Measurements from ENCODE around the gene RPTOR. TPM values are rescaled to one million over a fixed set of nuclear protein-coding genes. Genes with fewer than 3 reads are reported as not detected.

Gene RPTOR
- total and polyA plus RNA-seq, 2 donors (not counting 3 experiments of a cell fraction or from before 2014, with no cell fraction given), result 10.7 to 41.8 TPM

DNA sequence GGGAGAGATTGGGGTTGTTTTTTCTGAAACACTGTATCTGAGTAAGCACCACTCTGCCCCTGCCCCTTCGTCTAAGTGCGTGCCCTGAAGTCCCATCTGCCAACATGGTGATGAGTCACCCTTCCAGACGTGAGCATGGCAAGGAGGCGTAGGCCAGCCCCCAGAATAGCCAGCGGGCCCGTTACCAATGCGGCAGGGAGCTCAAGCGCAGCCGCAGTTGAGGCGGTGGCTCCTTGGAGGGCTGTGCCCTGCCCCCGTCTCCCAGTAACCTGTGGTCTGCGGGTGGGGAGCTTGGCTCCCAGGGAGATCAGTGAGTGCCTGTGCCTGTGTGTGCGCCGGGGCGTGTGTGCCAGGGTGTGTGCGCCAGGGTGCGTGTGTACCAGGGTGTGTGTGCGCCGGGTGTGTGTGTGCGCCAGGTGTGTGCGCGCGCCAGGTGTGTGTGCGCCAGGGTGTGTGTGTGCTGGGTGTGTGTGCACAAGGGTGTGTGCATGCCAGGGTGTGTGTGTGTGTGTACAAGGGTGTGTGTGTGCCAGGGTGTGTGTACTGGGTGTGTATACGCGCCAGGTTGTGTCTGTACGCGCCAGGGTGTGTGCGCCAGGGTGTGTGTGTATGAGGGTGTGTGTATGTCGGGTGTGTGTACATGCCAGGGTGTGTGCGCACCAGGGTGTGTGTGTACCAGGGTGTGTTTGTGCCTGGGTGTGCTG is 348.4 kb downstream of the RPTOR start:
- peaks cover 28% of the 10 kb centered on the region for H3K4me1 ChIP-seq (ENCODE audit: control insufficient read depth, extremely low read depth, insufficient read depth, low read length)
- FAIRE-seq (peak; percentile 81), DNase-seq (ENCODE audit: low read depth, low spot score) (peak; percentile 36)
- H3K9me3 ChIP-seq (replicated peaks; ENCODE audit: control insufficient read depth, insufficient read depth, low read length), result no peaks in the 10 kb centered on the region
- ChIA-PET POLR2A (interaction anchor here (0.6 kb wide), 1 partner anchor 18 kb away, joined by 4 read pairs; no protein-coding TSS in a partner anchor), CTCF (interaction anchor here (1.1 to 4.0 kb wide), 8 partner anchors 19 to 698 kb away, joined by 3 to 24 read pairs (median 8); no protein-coding TSS in a partner anchor)
- H3K27ac ChIP-seq (ENCODE audit: insufficient read depth, low read depth, low read length), result peak overlapping the region; percentile 79
- no peak for TF ChIP-seq CTCF (IDR thresholded peaks at IDR 0.05; ENCODE audit: extremely low read depth in 1 of 2, insufficient read depth in 1 of 2, low read depth in 1 of 2, low read length in 2 of 2)
- peak; percentile 49 for TF ChIP-seq FOS (IDR thresholded peaks at IDR 0.05; ENCODE audit: borderline replicate concordance, insufficient read depth, low read length)
- peak; percentile 63 for TF ChIP-seq MYC (IDR thresholded peaks at IDR 0.05; ENCODE audit: low read depth, low read length)
- peak; percentile 61 for TF ChIP-seq JUN (IDR thresholded peaks at IDR 0.05; ENCODE audit: borderline replicate concordance, insufficient read depth, insufficient read length, low read depth)
- peak overlapping the region; percentile 58 for H3K9ac ChIP-seq (replicated peaks; ENCODE audit: extremely low read depth, insufficient read depth, low read length)
- no TSS peak for BruUV-seq (replicated peaks)
- H3K4me2 ChIP-seq (ENCODE audit: insufficient read depth, low read length), result peak overlapping the region; percentile 17
- intact Hi-C loops (cut with micrococcal nuclease), result loop anchor here (1.0 kb wide), 4 partner anchors 8 to 439 kb away; no protein-coding TSS in a partner anchor
- no peak overlapping the region for H2AFZ ChIP-seq (ENCODE audit: low read depth, low read length)
- no peaks in the 10 kb centered on the region for H3K79me2 ChIP-seq (ENCODE audit: control insufficient read depth, insufficient read depth, low read length)
- no peaks in the 10 kb centered on the region for H4K20me1 ChIP-seq (replicated peaks; ENCODE audit: control insufficient read depth, extremely low read depth, insufficient read depth, low read length)
- dilution Hi-C loops (cut with MboI; ENCODE audit: extremely low pct_ligation_motif_present, low sequenced_read_pairs), result no loop called here
- peaks cover 0 to 7% of the 10 kb centered on the region in 2 experiments for H3K36me3 ChIP-seq (ENCODE audit: control insufficient read depth in 2 of 2, extremely low read depth in 1 of 2, insufficient read depth in 2 of 2, low read length in 2 of 2)
- no peaks in the 10 kb centered on the region for H3K27me3 ChIP-seq (ENCODE audit: control insufficient read depth in 2 of 2, insufficient read depth in 2 of 2, low read length in 2 of 2)
- no peaks in the 10 kb centered on the region for H3K9me1 ChIP-seq (replicated peaks; ENCODE audit: control insufficient read depth, extremely low read depth, insufficient read depth, low read length)
- H3K4me3 ChIP-seq (replicated peaks in 1 of 3; ENCODE audit: insufficient read depth in 1 of 3, low read depth in 1 of 3, low read length in 3 of 3), result no peak overlapping the region

Measured in endothelial cell of umbilical vein (primary cell).